ENCODE data around the gene TSEN2.
A peak's percentile ranks its signal among the peaks of the same experiment; 100 is the strongest.
"Not testable (repeated sequence)": the region's sequence is repeated elsewhere in the genome, so short reads cannot be mapped to it uniquely, and the experiment has no call there.

The TSEN2 gene

DNA sequence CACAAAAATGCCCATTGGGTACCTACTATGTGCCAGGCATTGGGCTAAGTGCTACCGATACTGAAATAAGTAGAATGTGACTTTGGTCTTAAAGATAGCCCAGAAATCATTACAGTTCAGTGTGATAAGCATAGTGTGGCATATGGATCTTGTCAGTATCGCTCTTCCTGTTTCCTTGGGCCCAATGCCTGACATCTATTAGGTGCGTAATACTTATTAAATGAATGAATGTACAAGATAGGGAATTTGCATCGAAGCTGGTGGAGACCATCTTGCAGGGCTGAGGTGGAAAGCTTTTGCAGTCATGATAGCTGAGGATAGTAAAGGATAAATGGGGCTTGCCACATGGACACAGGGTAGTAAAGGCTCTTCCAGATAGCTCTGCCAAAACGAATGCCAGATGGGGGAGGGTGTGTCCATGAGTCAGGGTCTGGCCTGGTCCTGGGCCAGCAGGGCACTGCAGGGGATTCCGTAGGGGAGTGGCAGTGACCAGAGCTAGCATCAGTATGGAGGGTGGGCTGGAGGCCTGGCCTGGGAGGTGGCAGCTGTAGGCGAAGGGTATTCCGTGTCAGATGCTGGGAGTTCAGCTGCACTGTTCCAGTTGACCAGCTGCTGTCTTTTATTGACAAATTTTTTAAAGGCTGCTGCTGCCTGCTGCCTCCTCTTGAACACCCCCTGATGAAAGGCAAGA lies 23.5 kb downstream of the TSEN2 start:
- DNase-seq = no peak

DNA sequence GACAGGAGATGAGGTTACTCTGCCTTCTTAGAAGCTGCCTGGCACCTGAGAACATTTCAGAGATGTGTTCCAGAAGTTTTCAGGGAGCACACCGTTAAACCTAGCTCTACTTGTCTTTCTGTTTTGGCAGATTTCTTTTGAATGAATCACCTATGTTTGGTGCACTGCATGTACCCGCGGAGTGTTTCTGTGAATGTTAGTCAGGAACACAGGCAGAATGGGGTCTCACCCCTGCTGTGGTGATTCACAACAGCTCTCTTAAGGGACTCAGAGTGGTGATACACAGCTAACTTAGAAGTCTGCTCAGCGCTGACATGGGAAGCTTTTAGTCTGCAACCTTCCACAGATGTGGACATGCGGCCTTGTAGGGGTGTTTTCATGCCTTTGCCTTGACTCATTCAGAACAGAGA lies 24.0 kb downstream of the TSEN2 start:
- no peak for DNase-seq

DNA sequence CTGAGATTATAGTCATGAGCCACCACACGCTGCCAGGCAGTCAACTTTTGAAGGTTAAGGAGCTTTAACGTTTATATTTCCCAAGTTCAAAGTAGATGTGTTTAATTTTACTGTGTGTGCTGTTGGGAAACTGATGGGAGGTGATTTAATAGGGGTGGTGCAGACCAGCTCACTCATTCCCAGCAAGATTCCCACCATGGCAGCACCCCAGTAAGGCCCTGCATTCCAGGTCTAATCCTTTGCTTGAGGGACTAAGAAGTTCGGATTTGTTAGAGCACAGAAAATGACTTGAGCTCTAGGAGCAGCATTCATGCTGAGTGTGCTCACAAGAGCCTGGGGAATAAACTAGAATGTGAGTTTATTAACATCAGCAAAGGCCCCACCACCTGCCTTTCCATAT lies 25.2 kb downstream of the TSEN2 start:
- no peak for DNase-seq

DNA sequence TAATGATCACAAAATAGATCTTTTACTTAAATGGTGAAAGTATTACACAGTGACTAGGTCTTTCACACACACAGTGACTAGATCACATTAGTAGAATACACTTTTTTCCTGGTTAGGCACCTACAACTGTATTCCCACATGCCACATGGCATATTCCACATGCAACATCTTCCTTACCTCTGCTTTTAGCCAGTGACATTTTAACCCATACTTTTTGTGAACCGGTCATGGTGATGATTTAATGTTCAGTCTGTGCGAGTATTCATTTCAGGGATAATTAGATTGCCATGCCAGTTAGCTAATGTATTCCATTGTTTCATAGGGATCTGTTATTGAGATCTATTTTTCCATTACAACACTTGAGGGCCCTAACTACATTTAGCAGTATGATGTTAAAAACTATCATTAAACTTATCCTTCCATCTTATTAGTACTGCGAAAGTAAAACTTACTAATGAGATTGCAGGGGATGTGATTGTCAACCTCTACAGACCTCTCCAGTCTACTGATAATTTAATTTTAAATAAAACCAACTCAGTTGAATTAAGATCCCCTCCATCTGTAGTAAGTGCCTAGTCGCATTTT lies 28.3 kb downstream of the TSEN2 start:
- no peak for DNase-seq

DNA sequence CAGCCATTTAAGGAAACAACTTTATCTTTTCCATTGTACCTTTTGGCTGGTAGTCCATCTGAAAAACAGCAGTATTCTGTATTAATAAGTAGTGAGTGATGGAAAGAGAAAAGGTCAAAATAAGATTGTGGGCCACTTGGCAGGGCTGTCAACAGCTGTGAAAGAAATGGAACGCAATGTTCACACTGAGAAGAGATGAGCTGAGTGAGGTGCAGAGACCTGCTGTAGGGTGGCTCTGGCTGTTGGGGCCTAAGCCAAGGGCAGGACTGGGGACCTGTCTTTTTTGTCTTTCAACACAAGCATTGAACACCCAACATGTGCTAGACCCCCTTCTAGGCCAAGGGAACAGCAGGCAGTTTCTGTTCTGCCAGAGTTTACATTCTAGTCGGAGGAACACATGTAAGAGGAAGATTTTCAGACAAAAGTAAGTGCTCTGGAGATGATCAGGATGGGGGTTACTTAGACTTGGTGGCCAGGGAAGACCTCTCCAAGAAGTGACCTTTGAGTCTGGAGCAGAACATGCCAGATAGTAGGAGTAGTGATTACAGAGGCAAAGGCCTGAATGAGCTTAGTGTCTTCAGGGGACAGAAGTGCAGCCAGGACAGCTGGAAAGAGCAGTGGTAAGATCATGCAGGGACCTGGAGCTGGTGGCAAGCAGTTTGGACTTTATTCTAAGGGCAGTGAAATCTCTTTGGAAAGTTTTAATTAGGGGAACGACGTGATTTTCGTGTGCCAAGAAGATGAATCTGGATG lies 29.6 kb downstream of the TSEN2 start:
- DNase-seq = no peak

DNA sequence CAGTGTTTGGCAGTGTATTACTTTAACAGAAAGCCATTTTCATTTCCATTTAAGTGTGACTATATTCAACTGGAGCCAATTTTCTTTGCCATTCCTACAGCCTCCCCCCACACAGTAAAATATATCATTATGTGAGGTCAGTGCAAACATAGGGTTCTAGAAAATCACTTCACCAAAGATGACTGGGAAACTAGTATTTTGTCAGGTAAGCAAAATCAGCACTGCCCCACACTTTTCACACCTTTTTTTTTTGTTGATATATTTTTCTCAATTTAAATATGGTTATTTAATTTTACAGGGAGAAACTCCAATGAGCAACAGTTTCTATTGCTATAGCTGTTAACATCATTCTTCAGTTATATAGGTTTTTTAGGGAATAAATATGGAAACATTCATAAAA lies 31.4 kb downstream of the TSEN2 start:
- no peak for DNase-seq

DNA sequence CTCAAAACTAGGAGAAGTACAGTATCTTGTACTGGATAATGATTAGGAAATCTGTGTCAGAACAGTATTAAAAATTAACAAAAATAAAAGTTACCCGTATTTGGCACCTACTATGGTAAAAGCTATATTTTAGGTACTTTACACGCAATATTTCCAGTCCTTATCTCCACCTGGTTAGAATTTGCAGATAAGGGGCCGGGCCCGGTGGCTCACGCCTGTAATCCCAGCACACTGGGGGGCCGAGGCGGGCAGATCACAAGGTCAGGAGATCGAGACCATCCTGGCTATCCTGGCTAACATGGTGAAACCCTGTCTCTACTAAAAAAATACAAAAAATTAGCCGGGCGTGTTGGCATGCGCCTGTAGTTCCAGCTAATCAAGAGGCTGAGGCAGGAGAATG lies 32.6 kb downstream of the TSEN2 start:
- DNase-seq = no peak

DNA sequence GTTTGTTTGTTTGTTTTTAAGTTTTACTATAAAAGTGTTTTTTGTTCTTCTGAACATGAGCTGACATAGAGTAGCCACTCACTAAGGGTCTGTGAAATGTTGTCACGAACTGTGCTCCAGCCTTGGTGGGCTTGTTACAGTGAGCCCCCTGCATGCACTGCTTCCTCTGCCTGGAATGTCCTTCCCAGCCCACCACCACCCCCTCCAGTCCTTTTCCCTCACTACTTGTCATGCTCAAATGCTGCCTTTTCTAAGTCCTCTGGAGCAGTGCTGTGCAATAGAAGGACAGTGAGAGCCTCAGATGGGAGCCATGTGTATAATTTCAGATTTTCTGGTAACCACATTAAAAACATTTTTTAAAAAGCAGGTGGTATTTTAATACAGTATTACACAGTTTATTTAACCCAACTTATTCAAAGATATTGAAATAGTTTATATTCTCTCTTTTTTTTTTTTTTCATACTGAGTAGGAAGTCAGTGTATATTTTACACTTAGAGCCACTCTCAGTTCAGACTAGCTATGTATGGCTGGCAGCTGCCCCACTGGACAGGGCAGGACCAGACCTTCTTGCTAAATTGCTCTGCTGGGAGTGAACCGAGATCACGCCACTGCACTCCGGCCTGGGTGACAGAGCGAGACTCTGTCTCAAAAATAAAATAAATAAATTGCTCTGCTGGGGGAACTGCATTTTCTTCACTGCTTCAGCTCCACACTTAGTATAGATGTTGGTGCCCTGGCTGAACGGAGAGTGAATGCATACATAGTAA lies 34.2 kb downstream of the TSEN2 start:
- DNase-seq = no peak

DNA sequence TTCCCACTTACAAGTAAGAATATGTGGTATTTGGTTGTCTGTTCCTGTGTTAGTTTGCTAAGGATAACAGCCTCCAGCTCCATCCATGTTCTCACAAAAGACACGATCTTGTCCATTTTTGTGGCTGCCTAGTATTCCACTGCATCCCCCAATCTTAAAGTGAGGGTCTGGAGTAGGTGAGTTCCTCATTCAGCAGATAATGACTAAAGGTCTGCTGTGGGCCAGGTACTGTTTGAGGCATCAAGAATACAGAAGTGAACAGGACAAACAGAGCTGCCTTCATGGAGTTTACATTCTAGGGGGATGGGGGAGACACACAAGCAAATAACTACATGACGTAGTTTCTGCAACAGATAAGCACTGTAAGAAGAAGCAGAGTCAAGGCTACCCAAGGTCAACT lies 36.7 kb downstream of the TSEN2 start:
- no peak for DNase-seq

DNA sequence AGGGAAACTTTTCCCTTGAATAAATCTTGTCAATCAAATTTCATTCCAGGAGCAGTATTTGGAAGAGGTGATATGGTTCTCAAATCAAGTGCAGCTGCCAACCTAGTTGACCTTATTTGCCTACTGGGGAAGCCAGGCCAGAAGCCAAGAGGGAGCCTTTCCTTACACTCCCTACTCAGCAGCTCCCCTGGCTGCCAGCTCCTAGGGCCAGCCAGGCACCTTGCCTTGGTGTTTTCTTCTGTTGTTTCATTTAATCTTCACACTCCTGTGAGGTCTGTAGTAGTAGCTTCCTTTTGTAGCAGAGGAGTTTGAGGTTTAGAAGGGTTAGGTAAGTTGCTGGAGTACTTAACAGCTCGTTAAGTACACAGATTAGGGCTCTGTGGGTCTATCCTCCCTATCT lies 38.4 kb downstream of the TSEN2 start:
- no peak for DNase-seq

DNA sequence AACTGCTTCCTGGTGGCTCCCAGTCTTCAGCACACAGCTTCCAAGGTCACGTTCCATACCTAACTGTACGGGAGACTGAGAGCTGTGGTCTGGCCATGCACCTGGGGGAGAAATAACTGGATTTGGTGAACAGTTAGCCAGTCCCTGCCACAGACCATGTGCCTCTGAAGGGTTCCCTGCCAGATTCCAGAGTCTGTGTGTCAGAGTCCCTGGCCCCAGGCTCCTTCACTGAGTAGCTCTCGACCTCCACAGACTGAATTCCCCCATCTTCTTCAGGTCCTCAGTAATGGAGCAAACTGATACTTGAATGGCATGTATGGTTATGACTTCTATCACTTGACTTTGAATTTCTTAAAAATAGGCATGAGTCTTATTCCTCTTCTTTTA lies 43.5 kb downstream of the TSEN2 start:
- DNase-seq = no peak

DNA sequence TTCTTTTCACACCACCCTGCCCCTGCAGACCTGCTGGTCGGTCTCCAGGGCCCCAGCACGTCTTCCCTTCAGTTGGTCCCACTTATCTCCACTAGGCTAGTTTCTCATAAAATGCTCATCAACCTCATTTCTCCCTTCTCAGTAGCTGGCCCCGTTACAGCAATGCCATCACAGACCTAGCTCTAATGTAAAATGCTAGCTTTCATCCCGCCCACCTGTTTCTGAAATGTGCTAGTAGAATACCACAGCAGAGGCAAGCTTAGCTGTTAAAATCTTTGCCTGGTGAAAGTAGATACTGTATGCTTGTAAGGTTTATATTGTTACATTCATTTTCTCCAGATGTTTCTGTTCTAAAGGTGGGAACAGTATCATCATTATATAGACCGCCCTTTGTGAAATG lies 47.9 kb downstream of the TSEN2 start:
- DNase-seq = no peak

DNA sequence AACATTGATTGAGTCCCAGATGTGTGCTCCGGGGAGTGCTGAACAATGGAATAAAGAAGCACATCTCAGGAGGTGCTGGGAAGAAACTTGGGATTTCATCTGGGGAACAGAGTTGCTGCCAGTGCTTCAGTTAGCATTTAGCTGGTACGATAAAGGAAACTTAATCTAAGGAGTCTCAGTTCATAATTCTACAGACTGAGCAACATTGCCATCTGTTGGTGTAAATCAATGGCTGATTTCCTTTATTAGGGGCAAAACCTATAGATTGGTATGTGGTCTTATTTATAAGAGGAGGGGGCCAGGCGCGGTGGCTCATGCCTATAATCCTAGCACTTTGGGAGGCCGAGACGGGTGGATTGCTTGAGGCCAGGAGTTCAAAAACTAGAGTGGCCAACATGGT lies 52.1 kb downstream of the TSEN2 start:
- no peak for DNase-seq

DNA sequence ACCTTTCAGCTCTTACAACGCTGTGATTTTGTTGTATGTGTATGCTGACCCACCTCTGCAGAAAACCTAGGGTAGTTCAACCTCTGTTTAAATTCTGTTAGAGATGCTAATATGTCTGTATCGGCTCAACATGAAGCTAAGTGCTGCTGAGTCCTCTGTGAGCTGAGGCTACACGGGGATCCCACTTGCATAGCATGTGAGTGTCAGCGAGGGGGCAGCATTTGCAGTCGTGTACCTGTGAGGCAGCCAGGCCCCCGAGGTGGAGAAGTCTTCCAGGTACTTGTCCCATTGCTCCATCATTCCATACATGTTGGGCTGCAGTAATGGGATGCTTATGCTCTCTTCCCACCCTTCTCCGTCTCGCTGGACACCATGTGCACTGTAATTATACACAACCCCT lies 57.3 kb downstream of the TSEN2 start:
- DNase-seq = no peak

DNA sequence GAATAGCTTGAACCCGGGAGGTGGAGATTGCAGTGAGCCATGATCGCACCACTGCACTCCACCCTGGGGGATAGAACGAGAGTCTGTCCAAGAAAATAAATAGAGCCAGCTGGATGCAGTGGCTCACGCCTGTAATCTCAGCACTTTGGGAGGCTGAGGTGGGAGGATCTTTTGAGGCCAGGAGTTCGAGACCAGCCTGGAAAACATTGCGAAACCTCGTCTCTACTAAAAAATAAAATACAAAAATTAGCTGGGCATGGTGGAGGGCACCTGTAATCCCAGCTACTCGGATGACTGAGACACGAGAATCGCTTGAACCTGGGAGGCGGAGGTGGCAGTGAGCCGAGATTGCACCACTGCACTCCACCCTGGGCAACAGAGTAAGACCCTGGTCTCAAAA lies 59.2 kb downstream of the TSEN2 start:
- DNase-seq = not testable (repeated sequence)

DNA sequence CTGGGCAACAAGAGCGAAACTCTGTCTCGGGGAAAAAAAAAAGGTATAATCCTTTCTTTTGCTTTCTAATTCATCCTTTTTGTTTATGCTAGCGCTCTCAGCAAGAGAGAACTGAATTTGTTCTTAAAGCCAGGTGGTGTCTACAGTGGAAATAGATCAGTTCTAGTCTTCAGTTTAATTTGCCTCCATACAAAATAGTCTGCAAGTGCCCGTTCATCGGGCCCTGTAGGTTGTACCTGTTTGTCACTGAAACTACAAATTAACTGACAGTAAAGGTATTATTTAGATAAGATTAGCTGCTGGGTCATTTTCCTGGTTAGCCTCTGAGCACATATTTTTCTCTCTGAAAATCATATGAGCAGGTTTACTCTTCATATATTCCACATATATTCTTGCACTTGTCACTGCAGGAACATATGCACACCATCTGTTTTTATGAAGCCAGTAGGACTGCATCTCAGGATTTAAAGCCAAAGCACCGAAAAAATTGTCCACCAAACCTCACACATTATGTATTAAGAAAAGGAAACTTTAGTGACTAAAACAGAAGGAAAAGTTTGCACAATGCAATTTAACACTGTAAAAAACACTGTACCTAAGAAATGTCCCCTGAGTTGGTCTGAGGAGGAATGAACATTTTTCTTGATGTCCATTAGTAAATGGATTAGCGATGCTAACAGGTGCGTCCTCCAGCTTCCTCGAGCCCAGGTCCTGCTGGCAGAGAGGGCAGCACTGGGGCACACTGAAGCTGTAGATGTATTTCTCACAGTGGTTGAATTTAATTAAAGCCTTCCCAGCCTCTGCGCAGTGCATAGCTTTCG lies 60.6 kb downstream of the TSEN2 start:
- DNase-seq = no peak

DNA sequence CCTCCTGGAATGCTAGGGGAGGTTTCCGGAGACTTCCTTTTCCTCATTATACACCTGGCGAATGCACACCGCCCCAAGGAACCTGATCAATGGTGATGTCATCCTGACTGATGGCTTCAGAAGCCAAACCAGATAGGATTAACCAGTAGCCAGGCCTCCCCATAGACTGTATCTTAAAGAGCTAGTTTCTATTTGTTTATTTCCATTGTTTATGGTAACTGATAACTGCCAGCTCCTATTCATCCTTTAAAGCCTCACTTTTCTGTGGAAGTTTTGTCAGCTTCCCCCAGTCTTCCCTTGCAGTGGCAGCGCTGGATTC lies 61.2 kb downstream of the TSEN2 start, which contains the start of gene MKRN2OS:
Gene MKRN2OS, minus strand, starts transcription at position 27 of the 319 bp plus-strand sequence. CDS start 35 bp downstream, outside the sequence.
- DNase-seq = no peak

DNA sequence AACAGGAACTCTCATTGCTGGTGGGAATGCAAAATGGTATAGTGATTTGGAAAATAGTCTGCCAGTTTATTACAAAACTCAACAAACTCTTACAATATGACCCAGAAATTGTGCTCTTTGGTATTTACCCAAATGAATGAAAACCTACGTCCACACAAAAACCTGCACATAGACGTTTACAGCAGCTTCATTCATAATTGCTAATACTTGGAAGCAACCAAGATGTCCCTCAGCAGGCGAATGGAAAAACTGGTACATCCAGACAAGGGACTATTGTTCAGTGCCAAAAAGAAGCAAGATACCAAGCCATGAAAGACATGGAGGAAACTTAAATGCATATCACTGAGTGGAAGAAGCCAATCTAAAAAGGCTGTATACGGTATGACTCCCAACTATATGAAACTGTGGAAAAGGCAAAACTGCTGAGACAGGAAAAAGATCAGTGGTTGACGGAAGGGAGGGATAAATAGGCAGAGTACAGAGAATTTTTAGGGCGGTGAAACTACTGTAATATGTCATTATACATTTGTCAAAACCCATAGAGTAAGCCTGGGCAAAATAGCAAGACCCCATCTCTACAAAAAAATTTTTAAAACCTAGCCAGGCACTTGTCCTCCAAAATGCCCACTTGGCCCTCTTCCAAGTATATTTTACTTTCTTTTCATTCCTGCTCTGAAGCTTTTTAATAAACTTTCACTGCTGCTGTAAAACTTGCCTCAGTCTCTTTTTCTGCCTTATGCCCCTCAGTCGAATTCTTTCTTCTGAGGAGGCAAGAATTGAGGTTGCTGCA lies 65.9 kb downstream of the TSEN2 start:
- DNase-seq = no peak

DNA sequence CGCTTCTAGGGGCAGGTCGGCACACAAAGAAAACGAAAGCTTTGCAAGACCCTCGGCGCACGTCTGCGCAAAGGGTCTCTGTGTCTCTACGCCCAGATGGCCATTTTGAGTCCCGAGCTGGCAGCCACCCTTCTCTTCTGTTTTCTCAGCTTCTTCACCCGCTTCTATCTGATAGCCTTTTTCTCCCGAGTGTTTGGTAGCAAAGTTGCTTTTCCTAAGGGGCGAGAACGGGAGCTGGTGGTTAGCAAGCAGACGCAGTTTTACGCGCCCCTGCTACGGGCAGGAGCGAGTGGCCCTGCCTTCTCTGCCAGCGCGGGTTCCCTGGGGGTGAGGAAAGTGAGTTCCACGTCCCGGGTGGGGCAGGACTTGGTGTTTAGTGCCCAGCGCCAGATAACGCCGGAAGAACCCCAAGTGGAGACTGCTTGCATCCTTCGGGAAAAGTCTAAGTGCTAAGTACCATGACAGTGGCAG lies 69.7 kb downstream of the TSEN2 start:
- DNase-seq = peak; percentile 78

DNA sequence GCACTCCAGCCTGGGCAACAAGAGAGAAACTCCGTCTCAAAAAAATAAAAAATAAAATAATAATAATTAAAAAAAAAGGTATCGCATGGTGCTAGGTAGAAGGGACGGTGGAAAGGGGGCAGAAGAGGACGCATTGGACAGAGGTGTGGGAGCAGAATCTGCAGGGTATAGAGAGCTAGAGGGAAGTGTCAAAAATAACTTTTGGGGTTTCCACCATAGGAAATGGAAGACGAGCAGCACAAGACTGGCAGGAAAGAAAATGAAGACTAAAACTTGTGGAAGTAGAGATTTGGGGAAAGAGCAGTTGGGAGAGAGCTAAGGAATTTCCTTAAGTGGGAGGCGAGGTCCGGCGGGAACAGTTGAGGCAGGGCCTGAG lies 72.0 kb downstream of the TSEN2 start:
- peak; percentile 56 for DNase-seq

DNA sequence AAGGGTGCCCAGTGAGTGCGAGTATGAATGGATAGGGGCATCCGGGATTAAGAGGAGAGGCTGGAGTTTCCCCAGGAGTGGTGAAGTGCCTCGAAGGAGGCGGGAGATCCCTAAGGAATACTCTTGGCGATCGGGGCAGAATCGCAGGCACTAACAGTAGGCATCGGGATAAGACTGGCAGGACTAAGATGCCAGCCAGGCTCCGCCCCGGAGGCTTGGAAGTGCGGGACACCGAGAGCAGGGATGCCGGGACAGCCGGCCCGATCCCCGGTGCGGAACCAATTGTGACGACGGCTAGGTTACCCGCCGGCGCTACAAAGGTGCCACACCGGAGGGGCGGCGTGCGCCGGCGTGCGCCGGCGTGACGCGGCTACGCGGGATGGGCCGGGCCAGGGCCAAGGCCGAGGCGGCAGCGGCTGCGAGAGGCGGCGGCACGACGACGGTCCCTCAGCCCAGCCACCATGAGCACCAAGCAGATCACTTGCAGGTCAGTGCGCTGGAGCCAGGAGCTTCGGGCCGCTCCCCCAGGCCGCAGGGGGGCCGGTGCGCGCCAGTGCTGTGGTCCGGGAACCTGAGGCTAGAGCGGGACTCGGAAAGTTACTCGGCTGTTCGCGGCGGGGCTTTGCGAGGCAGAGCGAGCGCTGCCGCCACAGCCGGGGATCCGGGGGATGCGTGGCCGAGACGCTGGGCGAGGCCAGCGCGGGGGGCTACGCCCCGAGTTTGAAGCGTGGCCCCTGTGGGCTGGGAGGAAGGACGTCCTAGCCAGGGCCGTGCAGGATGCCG lies 72.6 kb downstream of the TSEN2 start, which contains the start of gene MKRN2:
Gene MKRN2, plus strand, starts transcription at position 398 of the 783 bp plus-strand sequence. Its CDS starts 64 bp downstream, at position 462.
- DNase-seq = peak; percentile 76
